K562 (cell line): ENCODE data around the gene DNAI1. TPM values are rescaled to one million over a fixed set of nuclear protein-coding genes. Genes with fewer than 3 reads are reported as not detected.

ENCODE experiments used
- ATAC-seq: fragments of 200-7000 bp; cut with Tn5 transposase; 3 replicates; pipeline ENCODE4 v1.9.1; 2020; ENCODE audit warnings: moderate library complexity
- BruUV-seq: library from RNA; stranded (reverse); fragments of 400-500 nt; replicated peaks from 2 replicates; lab custom pipeline; 2021; lab: Mats Ljungman, UMichigan
- CTCF ChIA-PET: fragments of 300-600 bp; formaldehyde crosslinking; extraction: SDS; loops from one replicate; lab custom pipeline; 2021; ENCODE audit warnings: low intra/inter-chr PET ratio; lab: Yijun Ruan, JAX
- POLR2A ChIA-PET: fragments of 300-600, 350-650 bp; sonication (Branson Sonifier 250); formaldehyde crosslinking; extraction: SDS; loops from one replicate; lab custom pipeline; 2021; ENCODE audit warnings: antibody characterized with exemption, inconsistent platforms; lab: Yijun Ruan, JAX
- DNase-seq, 4 experiments: peaks; one replicate each; pipeline versions ENCODE4 v3.0.0 to v3.0.0-alpha.2; 2011 to 2018; ENCODE audit warnings: low spot score in 3 of 4, mixed read lengths in 3 of 4; ENCODE audit errors: extremely low read depth in 1 of 4
- FAIRE-seq: peaks from 2 replicates; lab custom pipeline; 2011; peaks lifted over from hg19 to GRCh38; lab: Jason Lieb, UNC
- H2AFZ ChIP-seq: 2 replicates; pipeline ENCODE4 v1.6.0; 2011; ENCODE audit warnings: low read depth, low read length, control low read depth, inconsistent platforms
- H3K27ac ChIP-seq: fragments of 200-600 bp; 3 replicates; pipeline ENCODE4 v1.8.0; 2011; ENCODE audit warnings: low read depth, mild to moderate bottlenecking, control low read depth, inconsistent platforms, low read length, moderate library complexity, mixed read lengths; ENCODE audit errors: extremely low read depth
- H3K27me3 ChIP-seq, 2 experiments: fragments of 300-600 bp in 1 of 2; 2 replicates in 1 of 2; 3 replicates in 1 of 2; pipeline versions ENCODE4 v1.6.0 to v1.8.0; 2011; ENCODE audit warnings: inconsistent platforms in 2 of 2, low read length in 2 of 2, mild to moderate bottlenecking in 1 of 2, mixed read lengths in 1 of 2, moderate library complexity in 1 of 2; ENCODE audit not compliant: control insufficient read depth in 2 of 2, insufficient read depth in 2 of 2
- H3K36me3 ChIP-seq: fragments of 300-600 bp; 3 replicates; pipeline ENCODE4 v1.8.0; 2011; ENCODE audit warnings: mild to moderate bottlenecking, low read length, inconsistent platforms; ENCODE audit not compliant: control insufficient read depth, insufficient read depth
- H3K4me1 ChIP-seq, 2 experiments: fragments of 200-600 bp in 1 of 2; replicated peaks in 1 of 2; 2 replicates in 1 of 2; 3 replicates in 1 of 2; pipeline versions ENCODE4 v1.5.1 to v1.8.0; 2011; ENCODE audit warnings: inconsistent platforms in 2 of 2, low read length in 2 of 2, mild to moderate bottlenecking in 1 of 2, mixed read lengths in 1 of 2, moderate library complexity in 1 of 2; ENCODE audit not compliant: control insufficient read depth in 2 of 2, insufficient read depth in 2 of 2
- H3K4me2 ChIP-seq: 2 replicates; pipeline ENCODE4 v1.6.1; 2011; ENCODE audit warnings: low read length, control low read depth, inconsistent platforms, mixed read lengths; ENCODE audit not compliant: insufficient read depth
- H3K4me3 ChIP-seq: fragments of 200-600 bp; sonication (generic), shearing (Covaris generic); 2 replicates; pipeline ENCODE4 v1.5.1; 2016; ENCODE audit warnings: control low read depth, inconsistent platforms
- H3K79me2 ChIP-seq: fragments of 200-600 bp; 3 replicates; pipeline ENCODE4 v1.8.0; 2011; ENCODE audit warnings: low read length, inconsistent platforms; ENCODE audit not compliant: control insufficient read depth, insufficient read depth
- H3K9ac ChIP-seq, 2 experiments: 2 replicates each; pipeline versions ENCODE4 v1.6.0 to v1.6.1; 2011; ENCODE audit warnings: low read depth in 2 of 2, low read length in 2 of 2, control low read depth in 1 of 2, inconsistent platforms in 1 of 2, mild to moderate bottlenecking in 1 of 2, mixed read lengths in 1 of 2; ENCODE audit not compliant: insufficient read depth in 1 of 2
- H3K9me1 ChIP-seq: one replicate; pipeline ENCODE4 v1.6.0; 2011; ENCODE audit warnings: inconsistent platforms, mild to moderate bottlenecking, low read length, moderate library complexity; ENCODE audit not compliant: control insufficient read depth, insufficient read depth
- H3K9me3 ChIP-seq: replicated peaks from 2 replicates; pipeline ENCODE4 v1.5.1; 2011; ENCODE audit warnings: low read depth, low read length, inconsistent platforms; ENCODE audit not compliant: control insufficient read depth, insufficient read depth
- H4K20me1 ChIP-seq: replicated peaks from 2 replicates; pipeline ENCODE4 v1.6.1; 2011; ENCODE audit warnings: low read length, inconsistent platforms, mixed read lengths; ENCODE audit not compliant: control insufficient read depth, insufficient read depth
- CAMTA2 ChIP-seq: fragments of 250-450 bp; sonication (Bioruptor Pico); conservative IDR thresholded peaks from 2 replicates; pipeline ENCODE4 v1.5.1; 2022
- CBFA2T2 ChIP-seq: fragments of 450-650 bp; conservative IDR thresholded peaks from 2 replicates; pipeline ENCODE4 v1.6.1; 2017; ENCODE audit warnings: mild to moderate bottlenecking
- DDX20 ChIP-seq: fragments of 450-650 bp; IDR thresholded peaks from 2 replicates; pipeline ENCODE4 v1.6.1; 2016; ENCODE audit warnings: missing genetic modification characterization, low read depth, mild to moderate bottlenecking, missing compliant biosample characterization, moderate library complexity
- ELF4 ChIP-seq: fragments of 450-650 bp; formaldehyde crosslinking; IDR thresholded peaks from 2 replicates; pipeline ENCODE4 v1.4.0; 2022; ENCODE audit warnings: missing genetic modification characterization
- FOXP1 ChIP-seq: sonication (generic); formaldehyde crosslinking; IDR thresholded peaks from 2 replicates; pipeline ENCODE4 v1.8.0; 2022; ENCODE audit warnings: mild to moderate bottlenecking, missing genetic modification reagents
- KHSRP ChIP-seq: fragments of 450-650 bp; IDR thresholded peaks from 2 replicates; pipeline ENCODE4 v1.6.1; 2017
- NFYB ChIP-seq: IDR thresholded peaks from 2 replicates; pipeline ENCODE4 v1.6.1; 2011; ENCODE audit warnings: mild to moderate bottlenecking, moderate library complexity; ENCODE audit not compliant: insufficient read length; ENCODE audit errors: extremely low read depth
- RFX1 ChIP-seq: fragments of 450-650 bp; IDR thresholded peaks from 2 replicates; pipeline ENCODE4 v1.6.1; 2016; ENCODE audit warnings: mild to moderate bottlenecking, moderate library complexity
- ZBTB7A ChIP-seq: IDR thresholded peaks from 2 replicates; pipeline ENCODE4 v1.6.1; 2011; ENCODE audit warnings: low read depth, mild to moderate bottlenecking, low read length, moderate library complexity, borderline replicate concordance; ENCODE audit not compliant: control insufficient read depth
- WGBS: fragments of 100-300 bp; shearing (Covaris generic); methylation state at CpG from one replicate; pipeline ENCODE4 v1.1.6; 2016; ENCODE audit warnings: low coverage, mixed read lengths; ENCODE audit not compliant: insufficient coverage; ENCODE audit errors: missing lambda C conversion rate; 5-methylcytosine and 5-hydroxymethylcytosine counted together
- in situ Hi-C: fragments of 300-500 bp; cut with MboI; formaldehyde crosslinking; loops from 4 replicates; pipeline ENCODE4 v1.15.0; 2018; ENCODE audit warnings: inconsistent platforms, mixed read lengths
- intact Hi-C: fragments of 100-400 bp; cut with micrococcal nuclease; formaldehyde crosslinking; loops from 2 replicates; pipeline ENCODE4 v1.14.2; 2022
- polyA plus RNA-seq, 8 experiments: library from polyadenylated mRNA; depleted of rRNA in 4 of 8; stranded (reverse) in 5 of 8; unstranded in 3 of 8; fragments of >200 nt; fragmentation: Nextera tagmentation in 2 of 8; fragmentation: Illumina TruSeq in 1 of 8; extraction: Ambion mirVana in 2 of 8; extraction: Trizol in 1 of 8; gene quantifications; 2 replicates each; pipeline versions ENCODE4 v1.2.1 to v1.2.3, GENCODE V29; 2011 to 2014; ENCODE audit warnings: inconsistent platforms in 1 of 8, missing spikeins in 1 of 8
- total RNA-seq, 7 experiments: library from RNA; depleted of rRNA in 6 of 7; stranded (reverse); fragments of >200 nt in 6 of 7; fragmentation: Illumina TruSeq in 2 of 7; extraction: Trizol in 2 of 7; gene quantifications; 2 replicates each; pipeline versions ENCODE4 v1.2.1 to v1.2.3, GENCODE V29; 2011 to 2021; ENCODE audit warnings: low replicate concordance in 1 of 7
- TF ChIP-seq, protein P1 (sequence below): fragments of 250-450 bp; sonication (Bioruptor Pico); IDR thresholded peaks from 2 replicates; pipeline ENCODE4 v1.6.1; 2021; ENCODE audit warnings: mild to moderate bottlenecking
- TF ChIP-seq, protein P2 (sequence below), 2 experiments: fragments of 250-450 bp in 1 of 2; fragments of 450-650 bp in 1 of 2; sonication (Bioruptor Pico) in 1 of 2; IDR thresholded peaks; 2 replicates each; pipeline versions ENCODE4 v1.6.1 to v1.8.0; 2016 to 2021; ENCODE audit warnings: mild to moderate bottlenecking in 2 of 2, moderate library complexity in 2 of 2, missing compliant biosample characterization in 1 of 2, missing genetic modification characterization in 1 of 2
- TF ChIP-seq, protein P3 (sequence below): fragments of 200-400 bp; formaldehyde crosslinking; IDR thresholded peaks from 2 replicates; pipeline ENCODE4 v1.6.1; 2017; ENCODE audit warnings: mild to moderate bottlenecking, low read depth, low read length, moderate library complexity

DNAI1 gene
- total and polyA plus RNA-seq, 9 of the 15 experiments (the other 6 are each of a cell fraction or from before 2014, with no cell fraction given), result 0.01 to 0.17 (median 0.04) TPM; not detected in 6

DNA sequence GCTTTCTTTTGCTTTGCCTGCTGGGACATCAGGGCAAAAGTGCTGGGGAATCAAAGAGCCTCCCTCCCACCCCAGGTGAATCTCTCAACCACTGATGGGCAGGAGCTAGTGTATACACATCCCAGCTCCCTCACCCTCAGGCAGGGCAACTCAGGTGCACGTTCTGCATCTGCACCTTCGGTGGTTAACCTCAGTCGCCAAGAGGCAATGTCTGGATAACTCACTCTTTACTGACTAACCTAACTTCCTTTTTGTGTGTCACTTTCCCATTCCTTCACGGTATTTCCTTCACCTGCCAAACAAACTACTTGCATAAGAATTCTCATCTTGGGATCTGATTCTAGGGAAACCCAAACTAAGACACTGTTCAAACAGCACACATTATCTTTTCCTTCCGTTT, 104.7 kb downstream of the DNAI1 start:
- CTCF ChIA-PET, result no interaction called here
- Histone ChIP-seq H3K4me1 (peaks cover 0 to 3% of the 10 kb centered on the region in 2 experiments; a peak in 2 of 5 replicates), H3K9me3 (no peaks in the 10 kb centered on the region), H3K27me3 (peaks cover 4 to 48% of the 10 kb centered on the region in 2 experiments; a peak in 4 of 5 replicates), H3K4me3 (no peak overlapping the region), H2AFZ (no peak overlapping the region), H3K9ac (no peak overlapping the region), H3K9me1 (no peaks in the 10 kb centered on the region), H3K27ac (no peak overlapping the region), H3K4me2 (no peak overlapping the region), H3K79me2 (no peaks in the 10 kb centered on the region), H4K20me1 (no peaks in the 10 kb centered on the region; the same call in 1 of the 2 replicates), H3K36me3 (no peaks in the 10 kb centered on the region)
- intact Hi-C loops, result no loop called here
- in situ Hi-C loops, result no loop called here
- ATAC-seq (no peak), DNase-seq (no peak), FAIRE-seq (no peak)
- no TSS peak for BruUV-seq
- 0% methylated on average over 5 of the region's 5 CpGs for WGBS
- POLR2A ChIA-PET, result no interaction called here
- TF ChIP-seq DDX20 (tag), result no peak
- TF ChIP-seq CBFA2T2, result no peak
- no peak for TF ChIP-seq KHSRP
- TF ChIP-seq ZBTB7A, result no peak
- TF ChIP-seq ELF4, result no peak
- TF ChIP-seq, protein P1, sequence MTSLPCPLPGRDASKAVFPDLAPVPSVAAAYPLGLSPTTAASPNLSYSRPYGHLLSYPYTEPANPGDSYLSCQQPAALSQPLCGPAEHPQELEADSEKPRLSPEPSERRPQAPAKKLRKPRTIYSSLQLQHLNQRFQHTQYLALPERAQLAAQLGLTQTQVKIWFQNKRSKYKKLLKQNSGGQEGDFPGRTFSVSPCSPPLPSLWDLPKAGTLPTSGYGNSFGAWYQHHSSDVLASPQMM, result no peak

DNA sequence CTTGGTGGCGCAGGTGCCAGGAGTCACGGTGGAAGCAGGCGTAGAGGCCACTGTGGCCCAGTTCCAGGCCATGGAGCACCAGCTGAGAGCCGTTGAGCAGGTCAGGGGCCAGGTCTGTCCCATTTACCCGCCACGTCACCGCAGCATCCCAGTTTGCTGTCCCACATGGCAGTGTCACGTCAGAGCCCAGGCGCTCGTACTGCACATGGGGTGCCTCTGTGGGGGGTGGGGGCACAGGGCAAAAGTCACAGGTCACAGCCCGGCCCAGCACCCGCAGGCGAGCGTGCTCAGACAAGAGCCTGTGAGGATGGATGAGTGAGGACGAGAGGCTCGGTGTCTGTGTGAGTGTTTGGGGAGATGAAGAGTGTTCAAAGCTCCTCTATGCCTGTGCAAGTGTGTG, 106.0 kb downstream of the DNAI1 start:
- BruUV-seq, result no TSS peak
- Histone ChIP-seq H2AFZ (no peak overlapping the region), H3K79me2 (no peaks in the 10 kb centered on the region), H3K4me2 (no peak overlapping the region), H3K4me3 (no peak overlapping the region), H4K20me1 (no peaks in the 10 kb centered on the region; the same call in 1 of the 2 replicates), H3K36me3 (no peaks in the 10 kb centered on the region), H3K27ac (no peak overlapping the region), H3K27me3 (peaks cover 6 to 51% of the 10 kb centered on the region in 2 experiments; a peak in 4 of 5 replicates), H3K9me1 (no peaks in the 10 kb centered on the region), H3K4me1 (peaks cover 0 to 3% of the 10 kb centered on the region in 2 experiments; a peak in 2 of 5 replicates), H3K9ac (no peak overlapping the region; a peak in 1 of 4 replicates), H3K9me3 (no peaks in the 10 kb centered on the region)
- in situ Hi-C loops (no loop called here), intact Hi-C loops (no loop called here)
- POLR2A ChIA-PET, result interaction anchor here (0.6 kb wide), 1 partner anchor 27 kb away, joined by 4 read pairs; no protein-coding TSS in a partner anchor
- 6% methylated on average over 11 of the region's 16 CpGs for WGBS
- FAIRE-seq (no peak), DNase-seq (no peak), ATAC-seq (no peak)
- CTCF ChIA-PET, result no interaction called here
- TF ChIP-seq FOXP1 (CRISPR knock-in tag), result no peak
- TF ChIP-seq RFX1, result no peak
- no peak for TF ChIP-seq CAMTA2 (CRISPR knock-in tag)
- TF ChIP-seq, protein P2, sequence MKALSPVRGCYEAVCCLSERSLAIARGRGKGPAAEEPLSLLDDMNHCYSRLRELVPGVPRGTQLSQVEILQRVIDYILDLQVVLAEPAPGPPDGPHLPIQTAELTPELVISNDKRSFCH (CRISPR knock-in tag; IDR thresholded peaks at IDR 0.05), result no peak
- TF ChIP-seq, protein P2 (tag; IDR thresholded peaks at IDR 0.05), result no peak
- no peak for TF ChIP-seq NFYB
- TF ChIP-seq, protein P3, sequence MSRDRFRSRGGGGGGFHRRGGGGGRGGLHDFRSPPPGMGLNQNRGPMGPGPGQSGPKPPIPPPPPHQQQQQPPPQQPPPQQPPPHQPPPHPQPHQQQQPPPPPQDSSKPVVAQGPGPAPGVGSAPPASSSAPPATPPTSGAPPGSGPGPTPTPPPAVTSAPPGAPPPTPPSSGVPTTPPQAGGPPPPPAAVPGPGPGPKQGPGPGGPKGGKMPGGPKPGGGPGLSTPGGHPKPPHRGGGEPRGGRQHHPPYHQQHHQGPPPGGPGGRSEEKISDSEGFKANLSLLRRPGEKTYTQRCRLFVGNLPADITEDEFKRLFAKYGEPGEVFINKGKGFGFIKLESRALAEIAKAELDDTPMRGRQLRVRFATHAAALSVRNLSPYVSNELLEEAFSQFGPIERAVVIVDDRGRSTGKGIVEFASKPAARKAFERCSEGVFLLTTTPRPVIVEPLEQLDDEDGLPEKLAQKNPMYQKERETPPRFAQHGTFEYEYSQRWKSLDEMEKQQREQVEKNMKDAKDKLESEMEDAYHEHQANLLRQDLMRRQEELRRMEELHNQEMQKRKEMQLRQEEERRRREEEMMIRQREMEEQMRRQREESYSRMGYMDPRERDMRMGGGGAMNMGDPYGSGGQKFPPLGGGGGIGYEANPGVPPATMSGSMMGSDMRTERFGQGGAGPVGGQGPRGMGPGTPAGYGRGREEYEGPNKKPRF, result no peak
